GM23248 (cell line): ENCODE measurements around the gene SEL1L3. TPM values are rescaled to one million over a fixed set of nuclear protein-coding genes. Genes with fewer than 3 reads are reported as not detected.

Experiments
- DNase-seq: peaks from one replicate; pipeline ENCODE4 v3.0.0-alpha.2; 2015
- H2AFZ ChIP-seq: fragments of 200-600 bp; sonication (generic); 2 replicates; pipeline ENCODE4 v1.6.1; 2016; ENCODE audit warnings: antibody characterized with exemption
- H3F3A ChIP-seq: fragments of 200-600 bp; sonication (generic); 2 replicates; pipeline ENCODE4 v1.6.1; 2016; ENCODE audit warnings: mild to moderate bottlenecking, antibody characterized with exemption, mixed run types; ENCODE audit not compliant: insufficient read depth
- H3K27ac ChIP-seq: fragments of 200-600 bp; sonication (generic); 2 replicates; pipeline ENCODE4 v1.5.1; 2016; ENCODE audit warnings: mild to moderate bottlenecking
- H3K27me3 ChIP-seq: fragments of 200-600 bp; sonication (generic); replicated peaks from 2 replicates; pipeline ENCODE4 v1.6.1; 2016; ENCODE audit warnings: mild to moderate bottlenecking; ENCODE audit not compliant: insufficient read depth
- H3K36me3 ChIP-seq: fragments of 200-600 bp; sonication (generic); 2 replicates; pipeline ENCODE4 v1.6.1; 2016; ENCODE audit warnings: low read depth, mild to moderate bottlenecking
- H3K4me1 ChIP-seq: fragments of 200-600 bp; sonication (generic); 2 replicates; pipeline ENCODE4 v1.6.1; 2016; ENCODE audit warnings: mild to moderate bottlenecking; ENCODE audit not compliant: insufficient read depth
- H3K4me2 ChIP-seq: fragments of 200-600 bp; sonication (generic); one replicate; pipeline ENCODE4 v1.6.1; 2016; ENCODE audit warnings: mild to moderate bottlenecking; ENCODE audit not compliant: unreplicated experiment
- H3K4me3 ChIP-seq: fragments of 200-600 bp; sonication (generic); 2 replicates; pipeline ENCODE4 v1.5.1; 2016; ENCODE audit warnings: mild to moderate bottlenecking
- H3K79me2 ChIP-seq: fragments of 200-600 bp; sonication (generic); 2 replicates; pipeline ENCODE4 v1.6.1; 2016; ENCODE audit warnings: mild to moderate bottlenecking; ENCODE audit not compliant: insufficient read depth
- H3K9ac ChIP-seq: fragments of 200-600 bp; sonication (generic); 2 replicates; pipeline ENCODE4 v1.6.1; 2016; ENCODE audit warnings: mild to moderate bottlenecking
- H3K9me2 ChIP-seq: fragments of 200-600 bp; sonication (generic); 2 replicates; pipeline ENCODE4 v1.6.1; 2016; ENCODE audit warnings: mixed run types, mild to moderate bottlenecking, moderate library complexity; ENCODE audit not compliant: insufficient read depth
- H3K9me3 ChIP-seq: fragments of 200-600 bp; sonication (generic); one replicate; pipeline ENCODE4 v1.6.1; 2017; ENCODE audit warnings: low read depth
- H4K20me1 ChIP-seq: fragments of 200-600 bp; sonication (generic); 2 replicates; pipeline ENCODE4 v1.6.0; 2016; ENCODE audit not compliant: insufficient read depth
- EZH2 ChIP-seq: fragments of 200-600 bp; sonication (generic); IDR thresholded peaks from 2 replicates; pipeline ENCODE4 v1.6.1; 2018; ENCODE audit warnings: antibody characterized with exemption, mild to moderate bottlenecking; ENCODE audit not compliant: insufficient read depth, poor library complexity, severe bottlenecking
- EZH2phosphoT487 ChIP-seq: fragments of 200-600 bp; sonication (generic); IDR thresholded peaks from 2 replicates; pipeline ENCODE4 v1.6.1; 2018; ENCODE audit warnings: antibody characterized with exemption, moderate library complexity, mild to moderate bottlenecking, low read depth; ENCODE audit not compliant: insufficient read depth
- WGBS, 2 experiments: methylation state at CpG; one replicate each; pipeline ENCODE4 v1.1.6; 2015 to 2017; ENCODE audit warnings: low lambda C conversion rate in 2 of 2, low coverage in 1 of 2; ENCODE audit errors: missing lambda C conversion rate in 2 of 2; 5-methylcytosine and 5-hydroxymethylcytosine counted together
- in situ Hi-C: fragments of 300-500 bp; cut with MboI; formaldehyde crosslinking; loops from 2 replicates; pipeline ENCODE4 v1.15.0; 2020
- polyA plus RNA-seq: library from polyadenylated mRNA; unstranded; fragments of >200 nt; fragmentation: Nextera tagmentation; extraction: Ambion mirVana; gene quantifications from 2 replicates; pipeline ENCODE4 v1.2.1, GENCODE V29; 2016
- total RNA-seq: library from RNA; depleted of rRNA; stranded (reverse); fragments of >200 nt; shearing (Covaris generic); gene quantifications from 2 replicates; pipeline ENCODE4 v1.2.3, GENCODE V29; 2014

The SEL1L3 gene
- total and polyA plus RNA-seq, 2 experiments from 2014 or later, result 23.1 to 62.8 TPM

DNA sequence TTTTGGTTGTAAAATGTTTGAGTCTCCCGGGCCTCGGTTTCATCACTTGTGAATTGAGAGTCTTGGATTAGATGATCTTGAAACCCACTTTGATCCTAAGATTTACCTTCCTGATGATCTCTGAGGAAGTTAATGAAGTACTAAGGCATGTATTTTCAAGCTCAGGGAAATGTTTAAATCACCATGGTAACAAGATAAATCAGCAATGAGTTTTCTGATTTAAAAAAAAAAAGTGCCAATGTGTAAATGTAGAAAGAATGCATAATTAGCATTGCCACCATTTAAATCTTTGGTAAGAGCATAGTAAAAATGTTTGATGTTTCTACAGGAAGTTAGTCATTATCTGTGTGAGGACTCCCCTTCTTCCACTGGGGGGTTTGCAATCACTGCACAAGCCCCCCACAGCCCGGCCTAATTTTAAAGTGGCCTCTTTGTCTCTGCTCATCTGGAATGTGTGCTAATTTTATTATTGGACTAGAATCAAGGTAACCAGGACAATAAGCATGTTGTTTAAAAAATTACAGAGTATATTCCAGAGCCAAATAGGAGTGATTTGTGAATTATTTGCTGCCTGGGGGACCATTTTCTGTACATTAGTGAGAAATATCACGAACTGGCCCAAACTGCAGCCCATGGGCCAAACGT is 113.5 kb downstream of the SEL1L3 start:
- Histone ChIP-seq H4K20me1 (no peaks in the 10 kb centered on the region), H3K9me3 (no peaks in the 10 kb centered on the region)
- WGBS, 2 experiments, result 88 to 95% methylated on average over 5 of the region's 5 CpGs

DNA sequence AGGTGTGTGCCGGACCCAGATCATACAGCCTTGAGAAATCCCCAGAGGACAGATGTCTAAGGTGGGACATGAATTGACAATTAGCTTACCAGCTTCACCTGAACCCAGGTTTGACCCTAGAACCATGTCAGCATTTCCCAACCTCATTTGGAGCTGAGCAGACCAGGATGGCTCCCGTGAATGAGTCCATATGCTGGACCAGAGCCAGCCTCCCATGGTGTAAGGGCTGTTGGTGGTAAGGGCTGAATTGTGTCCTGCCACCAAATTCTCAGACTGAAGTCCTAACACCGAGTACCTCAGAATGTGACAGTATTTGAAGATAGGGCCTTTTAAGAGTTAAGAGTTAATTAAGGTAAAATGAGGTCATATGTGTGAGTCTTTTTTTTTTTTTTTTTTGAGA is 118.8 kb downstream of the SEL1L3 start:
- Histone ChIP-seq H3K36me3 (no peaks in the 10 kb centered on the region), H3K9me2 (no peaks in the 10 kb centered on the region), H3K27ac (no peak overlapping the region), H3K27me3 (no peaks in the 10 kb centered on the region), H3K4me1 (no peaks in the 10 kb centered on the region), H3F3A (no peaks in the 10 kb centered on the region), H3K79me2 (no peaks in the 10 kb centered on the region), H3K4me3 (no peak overlapping the region), H2AFZ (no peak overlapping the region), H4K20me1 (no peaks in the 10 kb centered on the region), H3K4me2 (no peak overlapping the region), H3K9ac (no peak overlapping the region), H3K9me3 (no peaks in the 10 kb centered on the region)
- DNase-seq, result no peak
- in situ Hi-C loops, result no loop called here
- TF ChIP-seq EZH2phosphoT487, result no peak
- TF ChIP-seq EZH2, result no peak
- WGBS, 2 experiments, result 55 to 62% methylated on average over 3 of the region's 3 CpGs

More for the DNA sequence above, 113.5 kb downstream of the SEL1L3 start:
- DNase-seq, result no peak
- H3K4me1 ChIP-seq, result no peaks in the 10 kb centered on the region
- no peak overlapping the region for H3K9ac ChIP-seq
- in situ Hi-C loops, result no loop called here
- H3K4me3 ChIP-seq, result no peak overlapping the region
- H2AFZ ChIP-seq, result no peak overlapping the region
- H3K27me3 ChIP-seq, result no peaks in the 10 kb centered on the region
- H3K4me2 ChIP-seq, result no peak overlapping the region
- no peak overlapping the region for H3K27ac ChIP-seq
- no peaks in the 10 kb centered on the region for H3K9me2 ChIP-seq
- H3K36me3 ChIP-seq, result no peaks in the 10 kb centered on the region
- no peak for TF ChIP-seq EZH2phosphoT487
- TF ChIP-seq EZH2, result no peak
- no peaks in the 10 kb centered on the region for H3F3A ChIP-seq
- H3K79me2 ChIP-seq, result no peaks in the 10 kb centered on the region

- Histone ChIP-seq H3K27ac (no peak overlapping the region), H3K4me2 (no peak overlapping the region), H3K4me3 (no peak overlapping the region), H3K9ac (no peak overlapping the region), H3K27me3 (no peaks in the 10 kb centered on the region; the same call in 1 of the 2 replicates), H3K4me1 (no peaks in the 10 kb centered on the region), H2AFZ (no peak overlapping the region), H3K9me3 (no peaks in the 10 kb centered on the region), H4K20me1 (no peaks in the 10 kb centered on the region), H3K9me2 (no peaks in the 10 kb centered on the region), H3K36me3 (no peaks in the 10 kb centered on the region), H3F3A (no peaks in the 10 kb centered on the region), H3K79me2 (no peaks in the 10 kb centered on the region)
- in situ Hi-C loops, result no loop called here
- no peak for TF ChIP-seq EZH2phosphoT487
- TF ChIP-seq EZH2, result no peak
- DNase-seq, result no peak
- WGBS, 2 experiments, result 72 to 74% methylated on average over 9 of the region's 9 CpGs
Observed at GRCh38 chr4:25729564-25729963, 133.2 kb downstream of the SEL1L3 start.

GRCh38 chr4:25728886-25729285 is 133.9 kb downstream of the SEL1L3 start:
- H3K36me3 ChIP-seq, result no peaks in the 10 kb centered on the region
- H3K4me2 ChIP-seq, result no peak overlapping the region
- no peak overlapping the region for H2AFZ ChIP-seq
- TF ChIP-seq EZH2 (no peak), EZH2phosphoT487 (no peak)
- no peak for DNase-seq
- no peak overlapping the region for H3K4me3 ChIP-seq
- H3K9me3 ChIP-seq, result no peaks in the 10 kb centered on the region
- H3K9ac ChIP-seq, result no peak overlapping the region
- H3K79me2 ChIP-seq, result no peaks in the 10 kb centered on the region
- H3K27me3 ChIP-seq, result no peaks in the 10 kb centered on the region
- H3K9me2 ChIP-seq, result no peaks in the 10 kb centered on the region
- H3F3A ChIP-seq, result no peaks in the 10 kb centered on the region
- no peaks in the 10 kb centered on the region for H3K4me1 ChIP-seq
- 11 to 19% methylated on average over 3 of the region's 3 CpGs for WGBS, 2 experiments
- H3K27ac ChIP-seq, result no peak overlapping the region
- no peaks in the 10 kb centered on the region for H4K20me1 ChIP-seq
- in situ Hi-C loops, result no loop called here
